ENCODE measurements around the gene PYGB. TPM values are rescaled to one million over a fixed set of nuclear protein-coding genes. Genes with fewer than 3 reads are reported as not detected.
"Not testable (repeated sequence)": the region's sequence is repeated elsewhere in the genome, so short reads cannot be mapped to it uniquely, and the experiment has no call there.

PYGB gene
- total RNA-seq, 2 donors from 2014 or later, result 231 to 261 TPM

DNA sequence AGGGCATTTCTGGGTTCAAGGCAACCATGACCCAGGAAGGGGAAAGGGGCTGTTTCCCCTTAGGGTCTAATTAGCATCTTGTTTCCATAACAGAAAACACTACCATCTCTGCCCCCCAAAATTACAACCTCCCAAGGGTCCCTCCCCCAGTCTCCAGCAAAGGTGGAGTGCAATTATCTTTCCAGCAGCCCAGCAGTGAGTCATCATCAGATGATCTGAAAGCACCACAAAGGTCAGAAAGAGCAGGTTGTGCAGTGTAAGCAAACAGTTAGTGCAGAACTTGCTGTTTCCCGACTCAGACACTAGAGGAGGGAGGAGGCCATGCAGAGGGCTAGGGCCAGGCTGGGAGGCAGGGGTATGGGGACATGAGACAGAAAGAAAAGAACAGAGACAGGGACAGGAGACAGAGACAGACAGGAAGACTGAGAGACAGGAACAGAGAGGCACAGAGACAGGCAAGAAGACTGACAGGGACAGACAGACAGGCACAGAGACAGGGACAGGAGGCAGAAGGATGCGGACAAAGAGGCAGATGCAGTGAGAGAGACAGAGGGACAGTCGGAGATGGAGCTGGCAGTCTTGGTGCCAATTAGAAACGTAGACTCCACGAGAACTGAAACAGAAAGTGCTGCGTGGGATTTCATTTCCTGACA, 62.5 kb downstream of the PYGB start:
- Histone ChIP-seq H3K27me3 (replicated peaks; ENCODE audit: insufficient read depth) (no peaks in the 10 kb centered on the region), H3K4me3 (no peak overlapping the region), H3K9me3 (no peaks in the 10 kb centered on the region), H3K27ac (peak overlapping the region; percentile 44 to 65), H3K36me3 (no peaks in the 10 kb centered on the region), H3K4me1 (replicated peaks) (peaks cover 2% of the 10 kb centered on the region)
- intact Hi-C loops (cut with DNase I), result no loop called here
- 31% methylated on average over 6 of the region's 6 CpGs for WGBS
- TF ChIP-seq, protein P1, sequence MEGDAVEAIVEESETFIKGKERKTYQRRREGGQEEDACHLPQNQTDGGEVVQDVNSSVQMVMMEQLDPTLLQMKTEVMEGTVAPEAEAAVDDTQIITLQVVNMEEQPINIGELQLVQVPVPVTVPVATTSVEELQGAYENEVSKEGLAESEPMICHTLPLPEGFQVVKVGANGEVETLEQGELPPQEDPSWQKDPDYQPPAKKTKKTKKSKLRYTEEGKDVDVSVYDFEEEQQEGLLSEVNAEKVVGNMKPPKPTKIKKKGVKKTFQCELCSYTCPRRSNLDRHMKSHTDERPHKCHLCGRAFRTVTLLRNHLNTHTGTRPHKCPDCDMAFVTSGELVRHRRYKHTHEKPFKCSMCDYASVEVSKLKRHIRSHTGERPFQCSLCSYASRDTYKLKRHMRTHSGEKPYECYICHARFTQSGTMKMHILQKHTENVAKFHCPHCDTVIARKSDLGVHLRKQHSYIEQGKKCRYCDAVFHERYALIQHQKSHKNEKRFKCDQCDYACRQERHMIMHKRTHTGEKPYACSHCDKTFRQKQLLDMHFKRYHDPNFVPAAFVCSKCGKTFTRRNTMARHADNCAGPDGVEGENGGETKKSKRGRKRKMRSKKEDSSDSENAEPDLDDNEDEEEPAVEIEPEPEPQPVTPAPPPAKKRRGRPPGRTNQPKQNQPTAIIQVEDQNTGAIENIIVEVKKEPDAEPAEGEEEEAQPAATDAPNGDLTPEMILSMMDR (IDR thresholded peaks at IDR 0.05), result peak in 2 of 4 experiments; percentile 49 to 59
- no peak for TF ChIP-seq POLR2A (IDR thresholded peaks at IDR 0.05)
- TF ChIP-seq POLR2AphosphoS5 (IDR thresholded peaks at IDR 0.05), result peak; percentile 52
- DNase-seq (ENCODE audit: low spot score), result no peak

DNA sequence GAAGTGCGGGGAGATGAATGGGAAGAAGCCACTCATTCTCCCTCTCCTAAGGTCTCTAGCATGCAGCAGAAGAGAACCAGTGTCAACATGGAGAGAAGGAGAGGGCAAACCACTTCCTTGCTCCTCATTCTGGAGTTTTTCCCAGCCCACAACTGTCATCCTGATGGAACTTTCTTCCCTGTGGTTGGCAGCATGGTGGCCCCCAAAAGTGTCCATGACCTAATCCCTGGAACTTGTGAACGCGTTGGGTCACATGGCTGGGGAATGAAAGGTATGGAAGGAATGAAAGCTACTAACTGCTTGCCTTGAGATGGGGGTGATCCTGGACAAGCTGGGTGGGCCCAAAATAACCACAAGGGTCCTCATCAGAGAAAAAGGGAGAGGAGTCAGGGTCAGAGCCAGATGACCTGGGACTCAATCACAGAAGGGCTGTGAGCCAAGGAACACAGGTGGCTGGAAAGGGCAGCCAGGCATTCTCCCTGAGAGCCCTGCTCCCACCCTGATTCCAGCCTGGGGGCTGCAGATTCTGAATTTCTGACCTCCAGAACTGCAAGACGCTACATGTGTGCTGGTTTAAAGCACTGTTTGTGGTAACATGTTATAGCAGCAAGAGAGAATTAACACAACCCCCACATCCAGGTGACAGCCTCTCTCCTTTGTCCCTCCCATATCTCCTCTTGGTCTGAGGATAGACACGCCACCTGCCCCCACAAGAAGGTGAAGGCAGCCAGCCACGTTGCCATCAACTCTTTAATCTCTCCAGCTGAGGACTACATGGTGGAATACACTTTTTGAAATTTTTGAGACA, 63.2 kb downstream of the PYGB start:
- no peak overlapping the region for H3K4me3 ChIP-seq
- no peaks in the 10 kb centered on the region for H3K36me3 ChIP-seq
- TF ChIP-seq, protein P1 (IDR thresholded peaks at IDR 0.05), result no peak
- TF ChIP-seq POLR2AphosphoS5 (IDR thresholded peaks at IDR 0.05), result no peak
- no peak for TF ChIP-seq POLR2A (IDR thresholded peaks at IDR 0.05)
- intact Hi-C loops (cut with DNase I), result no loop called here
- no peaks in the 10 kb centered on the region for H3K27me3 ChIP-seq (replicated peaks; ENCODE audit: insufficient read depth)
- no peaks in the 10 kb centered on the region for H3K9me3 ChIP-seq
- no peak for DNase-seq (ENCODE audit: low spot score)
- peak overlapping the region; percentile 44 to 65 for H3K27ac ChIP-seq
- H3K4me1 ChIP-seq (replicated peaks), result peaks cover 2% of the 10 kb centered on the region
- 67% methylated on average over 6 of the region's 6 CpGs for WGBS

DNA sequence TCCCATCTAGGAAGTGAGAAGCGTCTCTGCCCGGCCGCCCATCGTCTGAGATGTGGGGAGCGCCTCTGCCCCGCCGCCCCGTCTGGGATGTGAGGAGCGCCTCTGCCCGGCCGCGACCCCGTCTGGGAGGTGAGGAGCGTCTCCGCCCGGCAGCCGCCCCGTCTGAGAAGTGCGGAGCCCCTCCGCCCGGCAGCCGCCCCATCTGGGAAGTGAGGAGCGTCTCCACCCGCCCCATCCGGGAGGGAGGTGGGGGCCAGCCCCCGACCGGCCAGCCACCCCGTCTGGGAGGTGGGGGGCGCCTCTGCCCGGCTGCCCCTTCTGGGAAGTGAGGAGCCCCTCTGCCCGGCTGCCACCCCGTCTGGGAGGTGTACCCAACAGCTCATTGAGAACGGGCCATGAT, 64.8 kb downstream of the PYGB start:
- H3K4me3 ChIP-seq; H3K36me3 ChIP-seq; H3K27ac ChIP-seq; intact Hi-C loops (cut with DNase I); H3K9me3 ChIP-seq; H3K27me3 ChIP-seq (replicated peaks; ENCODE audit: insufficient read depth); H3K4me1 ChIP-seq (replicated peaks); DNase-seq (ENCODE audit: low spot score): not testable (repeated sequence)
- 100% methylated on average over 3 of the region's 33 CpGs for WGBS

- H3K27ac ChIP-seq, result no peak overlapping the region
- H3K36me3 ChIP-seq, result no peaks in the 10 kb centered on the region
- intact Hi-C loops (cut with DNase I), result no loop called here
- no peaks in the 10 kb centered on the region for H3K27me3 ChIP-seq (replicated peaks; ENCODE audit: insufficient read depth)
- DNase-seq (ENCODE audit: low spot score), result no peak
- peaks cover 2% of the 10 kb centered on the region for H3K4me1 ChIP-seq (replicated peaks)
- 88% methylated on average over 2 of the region's 2 CpGs for WGBS
- no peaks in the 10 kb centered on the region for H3K9me3 ChIP-seq
- H3K4me3 ChIP-seq, result no peak overlapping the region
- no peak for TF ChIP-seq POLR2AphosphoS5 (IDR thresholded peaks at IDR 0.05)
- no peak for TF ChIP-seq POLR2A (IDR thresholded peaks at IDR 0.05)
- TF ChIP-seq, protein P1 (IDR thresholded peaks at IDR 0.05), result no peak
These were observed 65.7 kb downstream of the PYGB start for GRCh38 chr20:25313593-25313992.

GRCh38 chr20:25314497-25315417, 66.9 kb downstream of the PYGB start:
- DNase-seq (ENCODE audit: low spot score), result no peak

More at GRCh38 chr20:25314497-25315417, 66.9 kb downstream of the PYGB start:
- H3K9me3 ChIP-seq, result no peaks in the 10 kb centered on the region
- TF ChIP-seq POLR2AphosphoS5 (IDR thresholded peaks at IDR 0.05), result no peak
- TF ChIP-seq, protein P1 (IDR thresholded peaks at IDR 0.05), result no peak
- no peak for TF ChIP-seq POLR2A (IDR thresholded peaks at IDR 0.05)
- intact Hi-C loops (cut with DNase I), result no loop called here
- WGBS, result 87% methylated on average over 17 of the region's 17 CpGs
- H3K4me1 ChIP-seq (replicated peaks), result peaks cover 2% of the 10 kb centered on the region
- no peaks in the 10 kb centered on the region for H3K27me3 ChIP-seq (replicated peaks; ENCODE audit: insufficient read depth)
- no peak overlapping the region for H3K4me3 ChIP-seq
- no peaks in the 10 kb centered on the region for H3K36me3 ChIP-seq
- H3K27ac ChIP-seq, result no peak overlapping the region

Measured in prostate gland (tissue), 2 donors.